ENCODE results near the gene RAPGEF6.

GRCh38 chr5:131593921-131594320 lies 41.1 kb downstream of the RAPGEF6 start:
- no peak for TF ChIP-seq CTCF (IDR thresholded peaks at IDR 0.05)
- TF ChIP-seq TCF7L2 (IDR thresholded peaks at IDR 0.05; ENCODE audit: low read depth, low read length), result no peak
- no peak for TF ChIP-seq POLR2AphosphoS5 (IDR thresholded peaks at IDR 0.05; ENCODE audit: low read depth, low read length)
